ENCODE data around the gene FOXA2.

DNA sequence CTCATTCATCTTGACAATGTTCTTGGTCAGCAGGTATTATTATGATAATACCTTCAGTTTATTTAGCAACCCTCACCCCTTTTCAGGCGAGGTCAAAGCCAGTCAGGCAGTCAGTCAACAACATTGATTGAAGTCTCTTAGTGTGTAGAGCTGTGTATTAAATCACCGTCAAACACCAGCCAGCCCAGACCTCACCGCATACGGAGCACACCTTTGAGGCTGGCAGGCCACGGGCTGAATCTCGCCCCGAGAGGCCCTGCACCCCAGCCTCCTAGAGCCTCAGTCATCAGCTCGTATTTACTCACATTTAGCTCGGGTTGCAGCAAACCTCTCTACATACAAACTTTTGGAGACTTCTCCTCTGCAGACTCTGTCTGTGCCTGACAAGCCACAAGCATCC is 36.0 kb upstream of the FOXA2 start:
- TF ChIP-seq, protein P1, sequence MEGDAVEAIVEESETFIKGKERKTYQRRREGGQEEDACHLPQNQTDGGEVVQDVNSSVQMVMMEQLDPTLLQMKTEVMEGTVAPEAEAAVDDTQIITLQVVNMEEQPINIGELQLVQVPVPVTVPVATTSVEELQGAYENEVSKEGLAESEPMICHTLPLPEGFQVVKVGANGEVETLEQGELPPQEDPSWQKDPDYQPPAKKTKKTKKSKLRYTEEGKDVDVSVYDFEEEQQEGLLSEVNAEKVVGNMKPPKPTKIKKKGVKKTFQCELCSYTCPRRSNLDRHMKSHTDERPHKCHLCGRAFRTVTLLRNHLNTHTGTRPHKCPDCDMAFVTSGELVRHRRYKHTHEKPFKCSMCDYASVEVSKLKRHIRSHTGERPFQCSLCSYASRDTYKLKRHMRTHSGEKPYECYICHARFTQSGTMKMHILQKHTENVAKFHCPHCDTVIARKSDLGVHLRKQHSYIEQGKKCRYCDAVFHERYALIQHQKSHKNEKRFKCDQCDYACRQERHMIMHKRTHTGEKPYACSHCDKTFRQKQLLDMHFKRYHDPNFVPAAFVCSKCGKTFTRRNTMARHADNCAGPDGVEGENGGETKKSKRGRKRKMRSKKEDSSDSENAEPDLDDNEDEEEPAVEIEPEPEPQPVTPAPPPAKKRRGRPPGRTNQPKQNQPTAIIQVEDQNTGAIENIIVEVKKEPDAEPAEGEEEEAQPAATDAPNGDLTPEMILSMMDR (IDR thresholded peaks at IDR 0.05; ENCODE audit: poor library complexity, severe bottlenecking): no peak
- no peak for TF ChIP-seq MXI1 (conservative IDR thresholded peaks at IDR 0.05; ENCODE audit: poor library complexity, severe bottlenecking)
- no peak for TF ChIP-seq EZH2 (IDR thresholded peaks at IDR 0.05; ENCODE audit: borderline replicate concordance, insufficient read depth, low read length, poor library complexity, severe bottlenecking)
- TF ChIP-seq RAD21 (conservative IDR thresholded peaks at IDR 0.05): no peak
- no peak for TF ChIP-seq SMC3 (conservative IDR thresholded peaks at IDR 0.05; ENCODE audit: poor library complexity)
